ENCODE measurements around the gene SEMG1.

Gene SEMG1, protein sequence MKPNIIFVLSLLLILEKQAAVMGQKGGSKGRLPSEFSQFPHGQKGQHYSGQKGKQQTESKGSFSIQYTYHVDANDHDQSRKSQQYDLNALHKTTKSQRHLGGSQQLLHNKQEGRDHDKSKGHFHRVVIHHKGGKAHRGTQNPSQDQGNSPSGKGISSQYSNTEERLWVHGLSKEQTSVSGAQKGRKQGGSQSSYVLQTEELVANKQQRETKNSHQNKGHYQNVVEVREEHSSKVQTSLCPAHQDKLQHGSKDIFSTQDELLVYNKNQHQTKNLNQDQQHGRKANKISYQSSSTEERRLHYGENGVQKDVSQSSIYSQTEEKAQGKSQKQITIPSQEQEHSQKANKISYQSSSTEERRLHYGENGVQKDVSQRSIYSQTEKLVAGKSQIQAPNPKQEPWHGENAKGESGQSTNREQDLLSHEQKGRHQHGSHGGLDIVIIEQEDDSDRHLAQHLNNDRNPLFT

DNA sequence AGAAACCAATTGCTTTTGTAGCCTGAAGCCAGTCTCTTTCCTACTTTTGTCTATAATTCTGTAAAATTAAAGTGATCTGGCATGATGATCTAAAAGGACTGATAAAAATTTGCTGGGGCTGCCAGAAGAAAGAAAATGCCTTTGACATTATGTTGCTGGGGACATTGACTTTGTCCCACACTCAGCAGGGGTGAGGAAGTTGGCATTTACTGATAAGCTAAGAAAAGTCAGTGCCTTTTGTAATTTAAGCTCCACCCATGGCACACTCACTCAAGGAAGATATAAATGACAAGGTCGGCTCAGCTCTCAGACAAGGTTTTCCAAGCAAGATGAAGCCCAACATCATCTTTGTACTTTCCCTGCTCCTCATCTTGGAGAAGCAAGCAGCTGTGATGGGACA, at the start of gene SEMG1:
Gene SEMG1, plus strand, starts transcription at position 309 of the 400 bp plus-strand sequence. Its CDS starts 21 bp downstream, at position 330.
- DNase-seq (ENCODE audit: low spot score) = no peak

DNA sequence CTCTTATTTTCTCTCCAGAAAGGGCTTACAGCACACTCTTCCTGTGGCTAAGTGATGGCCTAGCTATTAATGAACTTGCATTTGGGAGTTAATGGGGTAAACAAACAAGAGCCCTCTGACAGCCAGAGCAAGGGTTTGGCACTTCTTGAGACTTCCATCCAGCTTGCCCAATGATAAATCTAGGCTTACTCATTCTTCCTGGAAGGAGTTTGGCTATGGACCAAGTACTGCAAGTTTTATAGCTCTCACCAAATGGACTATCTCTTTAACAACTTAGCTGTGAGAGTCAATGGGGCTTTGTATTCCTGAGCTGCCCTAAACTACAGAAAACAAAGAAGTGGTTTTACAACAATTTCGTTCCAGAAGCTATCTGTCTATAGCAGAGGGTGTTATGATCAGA, 48.9 kb upstream of the SEMG1 start:
- no peak for DNase-seq (ENCODE audit: low spot score)

DNA sequence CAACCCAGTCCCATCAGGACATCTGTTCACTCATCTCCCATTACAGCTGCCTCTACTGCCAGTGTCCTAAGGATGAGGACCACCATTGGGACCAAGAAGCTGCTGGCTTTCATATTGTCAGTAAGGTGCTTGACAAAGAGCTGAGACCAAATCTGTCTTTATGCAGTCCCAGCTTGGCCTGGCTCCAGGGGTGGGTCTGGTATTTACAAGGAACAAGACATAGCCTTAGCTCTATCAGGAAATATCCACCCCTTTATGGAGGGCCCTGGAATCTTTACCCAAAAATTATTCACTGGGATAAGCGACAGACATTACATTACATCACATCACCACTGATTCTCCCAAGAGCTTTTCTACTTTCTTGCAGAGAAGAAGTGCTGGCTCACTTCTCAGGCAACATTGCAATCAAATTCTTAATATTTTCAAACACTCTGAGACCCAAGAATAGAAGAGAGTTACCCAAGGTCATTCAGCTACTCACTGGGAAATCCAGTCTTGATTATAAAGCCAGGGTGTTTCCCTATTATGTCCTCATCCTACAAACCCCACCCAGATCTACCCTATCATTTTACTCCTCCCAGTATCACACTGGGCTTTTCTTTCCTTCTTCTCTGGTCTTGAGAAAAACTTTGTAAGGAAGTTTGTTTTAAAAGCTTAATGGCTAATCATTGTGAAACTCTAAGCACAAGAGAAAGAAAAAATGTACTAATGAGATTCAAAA, 43.6 kb upstream of the SEMG1 start:
- DNase-seq (ENCODE audit: low spot score) = no peak

DNA sequence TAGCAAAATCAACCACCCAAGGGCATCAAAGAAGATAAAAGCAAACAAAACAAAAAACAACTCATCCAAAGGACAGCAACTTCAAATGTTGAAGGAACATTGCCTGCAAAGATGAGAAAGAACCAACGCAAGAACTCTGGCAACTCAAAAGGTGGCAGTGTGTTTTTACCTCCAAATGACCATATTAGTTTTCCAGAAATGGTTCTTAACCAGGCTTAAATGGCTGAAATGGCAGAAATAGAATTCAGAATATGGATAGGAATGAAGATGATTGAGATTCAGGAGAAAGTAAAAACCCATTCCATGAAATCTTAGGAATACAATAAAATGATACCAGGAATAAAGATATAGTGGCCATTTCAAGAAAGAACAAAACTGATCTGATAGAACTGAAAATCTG, 41.9 kb upstream of the SEMG1 start:
- no peak for DNase-seq (ENCODE audit: low spot score)

DNA sequence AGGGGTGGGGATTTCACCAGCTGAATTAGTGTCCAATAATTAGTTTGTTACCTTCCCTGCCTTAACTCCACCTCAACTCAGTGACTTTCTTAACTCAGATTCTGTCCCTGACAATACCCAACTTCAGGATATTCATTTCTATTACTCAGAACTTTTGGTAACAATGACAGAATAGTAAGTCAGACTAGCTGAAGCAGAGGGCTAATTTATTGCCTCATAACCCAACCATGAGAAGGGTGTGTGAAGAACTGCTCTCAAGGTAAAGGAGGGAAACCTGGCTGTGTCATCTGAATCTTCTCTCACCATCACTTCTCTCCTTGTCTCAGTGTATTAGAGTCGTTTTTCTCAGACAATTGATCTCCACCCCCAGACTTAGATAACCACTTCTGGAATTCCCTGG, 33.3 kb upstream of the SEMG1 start:
- no peak for DNase-seq (ENCODE audit: low spot score)

DNA sequence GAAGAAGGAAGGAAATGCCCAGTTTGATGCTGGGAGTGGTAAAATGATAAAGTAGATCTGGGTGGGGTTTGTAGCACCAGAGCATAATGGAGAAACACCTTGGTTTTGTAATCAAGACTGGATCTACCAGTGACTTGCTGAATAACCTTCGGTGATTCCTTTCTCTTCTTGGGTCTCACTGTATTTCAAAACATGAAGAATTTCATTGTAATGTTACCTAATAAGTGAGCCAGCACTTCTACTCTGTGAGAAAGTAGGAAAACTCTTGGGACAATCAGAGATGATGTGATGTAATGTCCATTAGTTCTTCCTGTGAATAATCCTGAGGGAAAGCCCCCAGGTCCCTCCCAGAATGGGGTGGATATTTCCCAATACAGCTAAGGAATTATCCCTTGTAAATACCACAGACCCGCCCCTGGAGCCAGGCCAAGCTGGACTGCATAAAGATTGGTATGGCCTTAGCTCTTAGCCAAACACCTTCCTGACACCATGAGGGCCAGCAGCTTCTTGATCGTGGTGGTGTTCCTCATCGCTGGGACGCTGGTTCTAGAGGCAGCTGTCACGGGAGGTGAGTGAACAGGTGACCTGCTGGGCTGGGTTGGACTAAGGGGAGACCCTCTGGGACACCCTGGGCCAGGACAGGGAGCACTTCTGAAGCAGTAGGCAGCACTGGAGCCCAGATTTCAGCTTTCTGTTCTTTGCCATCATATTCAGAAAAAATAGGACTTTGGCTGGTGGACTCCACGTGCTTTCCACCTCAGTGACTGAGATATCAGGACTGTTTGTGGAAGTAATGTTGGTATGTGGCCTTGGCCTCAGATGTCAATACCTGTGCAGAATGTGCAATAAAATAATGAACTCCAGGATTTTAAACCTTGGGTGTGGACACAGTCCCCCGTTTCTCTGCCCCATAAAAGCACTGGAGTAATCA, 32.1 kb upstream of the SEMG1 start, which contains the start of gene PI3:
Gene PI3, plus strand, starts transcription at position 469 of the 931 bp plus-strand sequence. Its CDS starts 21 bp downstream, at position 490.
- DNase-seq (ENCODE audit: low spot score) = no peak

DNA sequence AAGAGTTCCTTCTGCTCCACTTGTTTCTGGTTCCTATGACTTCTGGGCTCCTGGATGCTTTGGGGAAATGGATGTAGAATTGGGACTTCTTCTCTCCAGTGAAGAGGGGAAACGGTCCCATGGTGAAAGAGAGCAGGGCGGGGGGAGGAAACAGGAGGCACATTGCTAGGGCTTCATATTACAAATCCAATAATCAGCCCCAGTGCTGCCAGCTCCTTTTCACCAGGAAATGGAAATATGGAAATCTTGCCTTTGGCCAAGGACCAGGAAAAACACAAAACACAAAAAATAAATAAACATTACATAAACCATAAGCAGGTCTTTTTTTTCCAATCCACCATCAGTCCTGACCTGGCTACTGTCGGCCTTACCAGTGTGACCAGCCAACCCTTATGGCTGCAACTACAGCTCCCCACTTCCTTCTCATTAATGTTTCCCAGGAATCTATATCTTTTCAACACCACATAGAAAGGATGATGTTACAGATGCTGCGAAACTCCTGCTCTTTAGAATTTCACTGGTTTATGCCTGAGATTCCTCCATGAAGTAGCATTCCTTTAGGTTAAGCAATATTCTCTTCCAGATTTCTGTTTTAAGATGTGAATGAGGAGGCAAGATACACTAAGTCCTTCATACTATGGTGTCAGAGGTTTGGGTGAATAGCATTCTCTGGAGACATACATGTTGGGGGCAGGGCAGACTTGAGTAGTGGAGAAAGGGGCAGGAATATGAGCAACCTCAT, 30.1 kb upstream of the SEMG1 start:
- DNase-seq (ENCODE audit: low spot score) = no peak

DNA sequence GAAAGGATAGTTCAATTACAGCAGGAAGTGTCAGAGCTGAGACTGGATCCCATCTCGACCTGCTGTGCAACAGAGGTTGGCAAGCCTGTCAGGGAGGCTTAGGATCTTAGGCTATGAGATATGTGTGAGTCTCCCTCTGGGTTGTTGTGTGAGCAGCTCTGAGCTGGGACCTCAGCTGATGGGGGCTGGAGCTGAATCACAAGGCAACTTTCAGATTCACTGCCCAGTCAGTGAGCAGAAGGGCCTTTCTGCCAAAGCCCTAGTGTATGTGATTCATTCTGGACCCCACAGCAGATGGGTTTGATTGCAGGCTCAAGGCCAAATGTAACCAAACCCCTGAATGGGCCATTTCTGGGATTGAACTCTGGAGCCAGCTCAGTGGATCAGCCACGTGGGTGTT, 27.7 kb upstream of the SEMG1 start:
- DNase-seq (ENCODE audit: low spot score) = no peak

DNA sequence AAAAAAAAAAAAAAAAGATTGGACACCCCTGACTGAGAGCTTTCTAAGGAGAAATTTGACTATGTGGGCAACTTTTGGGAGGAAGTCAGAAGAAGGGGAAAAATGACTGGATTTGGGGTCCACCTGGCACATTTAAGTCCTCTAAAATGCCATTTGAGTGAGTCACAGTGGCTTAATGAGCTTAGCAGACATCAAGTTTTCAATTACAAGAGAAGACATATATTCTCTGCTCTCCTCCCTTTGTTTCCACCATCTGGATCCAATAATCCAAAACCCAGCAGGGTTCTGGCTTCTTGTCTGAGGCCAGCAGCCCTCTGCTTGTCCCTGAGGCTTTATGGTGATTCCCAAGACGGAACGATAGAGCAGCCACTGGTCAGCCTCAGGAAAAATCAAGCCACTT, 25.2 kb upstream of the SEMG1 start:
- no peak for DNase-seq (ENCODE audit: low spot score)

DNA sequence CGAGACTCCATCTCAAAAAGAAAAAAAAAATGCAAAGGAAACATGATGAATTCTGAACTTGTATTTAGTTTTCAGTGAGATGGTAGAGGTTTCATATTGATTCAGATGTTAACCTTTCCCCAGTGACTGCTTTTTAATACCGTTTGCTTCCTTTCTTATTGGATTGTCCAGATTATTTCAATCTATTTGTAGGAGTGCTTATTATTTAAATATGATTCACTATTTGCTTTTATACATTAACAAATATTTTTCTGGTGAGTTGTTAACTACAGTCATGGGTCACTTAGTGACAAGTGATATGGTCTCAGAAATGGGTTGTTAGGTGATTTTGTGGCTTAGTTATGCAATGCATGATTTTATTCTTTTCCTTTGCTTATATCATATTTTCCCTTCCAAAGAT, 23.7 kb upstream of the SEMG1 start:
- no peak for DNase-seq (ENCODE audit: low spot score)

DNA sequence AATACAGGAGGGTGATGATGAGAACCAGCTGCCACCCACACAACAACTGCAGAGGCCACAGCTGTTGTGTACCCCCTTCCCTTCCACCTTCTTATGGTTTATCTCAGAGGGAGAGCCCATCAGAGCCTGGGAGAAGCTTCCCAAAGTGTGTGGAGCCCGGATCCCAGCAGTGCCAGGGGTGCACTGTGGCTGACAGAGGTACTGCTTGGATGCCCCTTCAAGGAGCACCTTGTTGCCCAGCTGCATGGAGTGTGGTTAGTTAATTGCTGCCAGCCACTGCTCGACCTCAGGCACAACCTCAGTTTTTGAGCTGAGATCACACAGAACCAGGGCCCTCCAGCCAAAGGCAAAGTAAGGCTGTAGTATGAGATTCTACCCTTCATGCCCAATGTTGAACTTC, 19.1 kb upstream of the SEMG1 start:
- DNase-seq (ENCODE audit: low spot score) = no peak

DNA sequence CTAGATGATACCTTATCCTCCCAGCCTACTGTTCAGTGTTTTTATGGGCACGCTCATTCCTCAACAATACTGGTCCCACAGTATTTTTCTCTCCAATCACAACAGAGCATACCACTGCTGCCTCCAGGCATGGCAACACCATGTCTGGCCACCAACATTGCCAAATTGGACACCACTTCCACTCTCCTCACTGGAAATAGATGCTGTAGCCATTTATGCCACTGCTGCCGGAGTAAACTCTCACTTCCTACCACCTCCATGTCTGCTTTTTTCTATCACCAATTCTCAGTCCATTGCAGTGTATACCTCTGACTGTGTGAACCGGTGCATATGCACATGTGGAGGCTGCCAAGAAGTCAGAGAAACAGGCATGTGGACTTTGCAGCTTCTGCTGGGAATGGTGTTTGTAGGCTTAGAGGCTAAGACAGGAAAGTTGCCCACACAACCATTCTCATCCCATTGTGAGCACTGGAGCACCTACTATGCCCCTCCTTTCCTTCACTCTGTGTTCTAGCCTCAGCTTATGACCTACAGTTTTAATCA, 17.7 kb upstream of the SEMG1 start:
- DNase-seq (ENCODE audit: low spot score) = no peak

DNA sequence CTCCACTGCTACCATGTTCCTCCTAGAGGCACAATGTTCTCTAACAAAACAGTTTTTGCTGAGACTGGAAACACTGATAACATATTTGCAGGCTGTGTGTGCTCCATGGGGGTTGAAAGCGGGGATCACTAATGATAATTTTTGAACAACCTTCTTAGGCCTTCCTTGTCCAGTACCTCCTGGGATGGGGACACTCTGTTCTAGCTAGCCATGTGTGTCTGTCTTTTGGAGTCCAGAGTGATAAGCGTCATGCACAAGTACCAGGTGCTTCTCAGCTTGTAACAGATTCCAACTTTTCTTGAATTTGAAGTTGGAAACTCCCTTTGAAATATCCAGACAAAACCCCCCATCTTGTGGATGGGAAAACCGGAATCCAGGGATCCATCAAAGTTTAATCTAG, 17.0 kb upstream of the SEMG1 start:
- no peak for DNase-seq (ENCODE audit: low spot score)

DNA sequence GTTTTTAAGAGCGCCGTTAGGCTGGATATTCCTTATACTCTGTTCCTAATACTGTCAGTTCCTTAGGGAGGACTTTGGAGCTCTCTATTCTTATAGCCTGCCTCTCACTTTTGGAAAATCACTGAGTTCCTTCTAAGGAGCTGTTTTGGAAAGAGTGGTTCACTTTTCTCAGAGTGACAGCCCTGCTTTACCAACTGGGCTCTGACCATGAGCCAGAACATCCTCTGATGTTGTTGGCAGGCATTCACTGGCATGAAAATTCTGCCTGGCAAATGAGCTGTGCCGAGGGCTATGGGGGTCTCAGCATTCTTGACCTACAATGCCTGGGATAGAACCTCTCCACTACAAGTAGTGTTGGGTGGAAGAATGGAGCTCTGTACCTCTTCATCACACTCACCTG, 14.9 kb upstream of the SEMG1 start:
- DNase-seq (ENCODE audit: low spot score) = no peak

DNA sequence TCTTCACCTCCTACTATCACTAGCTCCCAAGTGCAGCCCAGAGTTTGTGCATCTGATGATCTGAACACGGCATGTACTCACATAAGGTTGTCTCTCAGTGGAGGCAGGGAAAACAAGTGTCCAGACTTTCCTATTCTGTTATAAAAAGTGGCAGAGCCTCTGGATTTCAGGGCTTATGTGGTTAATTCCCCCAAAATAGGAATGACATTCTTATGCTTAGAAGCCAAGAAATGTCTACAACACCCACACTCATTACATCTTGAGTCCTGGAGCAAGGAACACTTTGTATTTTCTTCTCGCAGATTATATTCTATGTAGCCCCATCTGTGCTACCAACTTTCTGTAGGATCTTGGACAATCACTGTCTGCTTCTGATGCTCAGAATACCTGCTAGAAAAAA, 13.5 kb upstream of the SEMG1 start:
- DNase-seq (ENCODE audit: low spot score) = no peak

DNA sequence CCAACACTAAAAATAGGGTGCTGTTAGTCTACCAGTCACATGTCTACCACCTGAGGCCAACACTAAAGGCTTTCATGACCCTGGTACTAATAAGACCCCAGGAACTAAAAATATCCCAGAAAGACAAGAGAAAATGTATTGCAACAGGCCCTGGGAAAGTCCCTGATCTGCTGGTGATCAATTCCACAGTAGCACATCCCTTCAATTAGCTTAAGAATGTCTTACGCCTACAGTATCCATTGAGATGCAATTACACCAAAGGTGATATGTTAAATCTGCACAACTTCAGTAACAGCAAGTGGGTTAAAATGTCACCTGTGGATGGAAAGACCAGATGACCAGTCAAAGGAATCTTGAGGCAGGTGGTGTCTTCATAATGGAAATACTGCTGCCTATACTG, 3.1 kb downstream of the SEMG1 start:
- DNase-seq (ENCODE audit: low spot score) = no peak

DNA sequence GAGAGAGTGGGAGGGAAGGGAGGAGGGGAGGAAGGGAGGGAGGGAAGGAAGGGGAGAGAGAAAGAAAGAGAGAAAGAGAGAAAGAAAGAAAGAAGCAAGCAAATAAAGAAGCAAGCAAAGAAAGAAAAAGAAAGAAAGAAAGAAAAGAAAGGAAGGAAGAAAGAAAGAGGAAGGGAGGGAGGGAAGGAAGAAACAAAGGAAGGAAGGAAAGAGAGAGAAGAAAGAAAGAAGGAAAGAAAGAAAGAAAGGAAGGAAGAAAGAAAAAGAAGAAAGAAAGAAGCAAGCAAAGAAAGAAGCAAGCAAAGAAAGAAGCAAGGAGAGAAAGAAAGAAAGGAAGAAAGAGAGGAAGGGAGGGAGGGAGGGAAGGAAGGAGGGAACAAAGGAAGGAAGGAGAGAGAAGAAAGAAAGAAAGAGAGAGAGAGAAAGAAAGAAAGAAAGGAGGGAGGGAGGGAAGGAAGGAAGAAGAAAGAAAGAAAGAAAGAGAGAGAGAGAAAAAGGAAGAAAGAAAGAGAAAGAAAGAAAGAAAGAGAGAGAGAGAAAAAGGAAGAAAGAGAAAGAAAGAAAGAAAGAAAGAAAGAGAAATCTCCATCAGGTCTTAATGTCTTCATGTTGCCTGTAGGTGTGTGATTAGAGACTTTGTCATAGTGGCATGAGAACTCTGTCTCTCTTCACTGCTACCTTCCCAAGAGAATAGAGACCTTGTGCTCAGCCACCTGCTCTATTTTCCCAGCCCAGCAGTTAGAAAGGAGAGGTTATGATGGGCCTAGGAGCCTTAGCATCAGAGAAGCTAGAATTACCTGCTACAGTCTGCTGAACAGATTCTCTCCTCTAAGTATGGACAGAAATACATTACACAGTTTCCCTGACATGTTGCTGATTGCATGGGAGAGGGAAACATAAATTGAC, 5.0 kb downstream of the SEMG1 start:
- DNase-seq (ENCODE audit: low spot score) = no peak

DNA sequence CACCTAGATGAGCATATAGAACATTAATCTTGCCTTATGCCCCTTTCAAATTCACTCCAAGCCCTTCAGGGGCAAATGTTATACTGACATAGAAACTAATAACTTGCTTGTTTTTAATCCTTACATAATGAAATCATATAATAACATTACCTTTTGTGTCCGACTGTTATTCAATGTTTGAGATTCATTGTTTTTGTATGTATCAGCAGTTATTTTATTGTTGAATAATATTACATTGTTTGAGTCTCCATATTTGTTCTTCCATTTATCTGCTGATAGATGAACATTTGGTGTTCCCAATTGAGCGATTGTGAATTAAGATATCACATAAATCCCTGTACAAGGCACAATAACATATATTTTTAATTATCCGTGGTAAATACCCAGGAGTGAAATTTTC, 6.0 kb downstream of the SEMG1 start:
- no peak for DNase-seq (ENCODE audit: low spot score)

DNA sequence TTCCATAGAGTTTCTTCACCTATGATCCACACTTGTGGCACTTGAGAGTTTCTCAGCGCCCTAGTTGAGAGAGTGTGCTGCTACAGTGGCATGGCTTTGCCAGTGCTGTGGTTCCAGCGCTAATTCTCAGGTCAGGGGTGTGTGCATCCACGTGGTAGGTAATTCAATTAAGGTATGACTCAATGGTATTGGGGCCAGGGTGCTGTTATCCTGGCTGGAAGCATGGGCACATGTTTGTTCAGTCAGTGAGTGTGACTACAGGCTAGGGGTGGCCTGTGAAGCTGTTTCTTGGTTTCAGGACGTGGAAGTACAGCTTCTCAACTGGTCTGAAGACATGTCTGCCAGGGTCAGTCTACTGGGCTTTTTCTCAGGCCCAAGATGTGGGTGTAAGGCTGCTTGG, 11.3 kb downstream of the SEMG1 start:
- no peak for DNase-seq (ENCODE audit: low spot score)

DNA sequence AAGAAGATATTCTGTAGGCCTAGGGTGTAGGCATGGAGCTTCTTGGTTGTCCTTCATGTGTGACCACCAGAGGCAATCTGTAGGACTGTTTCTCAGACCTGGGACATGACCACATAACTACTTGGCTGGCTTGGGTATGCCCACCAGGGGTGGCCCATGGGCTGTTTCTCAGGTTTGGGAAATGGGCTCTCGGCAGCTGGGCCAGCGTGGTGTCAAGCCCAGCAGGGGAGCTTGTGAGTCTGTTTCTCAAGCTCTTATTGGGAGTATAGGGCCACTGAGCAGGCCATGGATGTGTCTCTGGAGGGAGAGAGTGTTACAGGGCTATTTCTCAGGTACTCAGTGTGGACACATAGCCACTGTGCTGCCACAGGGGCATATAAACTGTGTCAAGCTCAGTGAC, 11.8 kb downstream of the SEMG1 start:
- DNase-seq (ENCODE audit: low spot score) = no peak

All from hepatic stellate cell (primary cell).